PC-3 (cell line): ENCODE data around the gene PCSK1N. TPM values are rescaled to one million over a fixed set of nuclear protein-coding genes. Genes with fewer than 3 reads are reported as not detected.

Source experiments
- ATAC-seq: fragments of 200-7000 bp; cut with Tn5 transposase; 2 replicates; pipeline ENCODE4 v1.9.1; 2020; ENCODE audit warnings: mild to moderate bottlenecking, moderate library complexity
- BruUV-seq: library from RNA; stranded (reverse); fragments of 400-500 nt; replicated peaks from 2 replicates; lab custom pipeline; 2021; lab: Mats Ljungman, UMichigan
- CTCF ChIA-PET: fragments of 300-600 bp; sonication (Branson Sonifier 250); formaldehyde crosslinking; loops from one replicate; lab custom pipeline; 2022; ENCODE audit warnings: antibody characterized with exemption; lab: Charles Lee
- POLR2A ChIA-PET: fragments of 300-600 bp; sonication (Branson Sonifier 250); formaldehyde crosslinking; loops from one replicate; lab custom pipeline; 2022; ENCODE audit warnings: antibody characterized with exemption; ENCODE audit not compliant: unreplicated experiment; lab: Charles Lee
- DNase-seq: peaks from one replicate; pipeline ENCODE4 v3.0.0-alpha.2; 2015
- H2AFZ ChIP-seq: fragments of 300-600 bp; sonication (generic); 2 replicates; pipeline ENCODE4 v1.6.0; 2016; ENCODE audit warnings: antibody characterized with exemption, low read length
- H3F3A ChIP-seq: fragments of 300-600 bp; sonication (generic); one replicate; pipeline ENCODE4 v1.6.0; 2017; ENCODE audit warnings: antibody characterized with exemption, low read length, control low read depth, mild to moderate bottlenecking; ENCODE audit not compliant: unreplicated experiment
- H3K27ac ChIP-seq: fragments of 300-600 bp; sonication (generic); 2 replicates; pipeline ENCODE4 v1.5.1; 2016; ENCODE audit warnings: mild to moderate bottlenecking, low read length
- H3K27me3 ChIP-seq: fragments of 300-600 bp; sonication (generic); 2 replicates; pipeline ENCODE4 v1.6.1; 2016; ENCODE audit warnings: low read length, mixed read lengths
- H3K36me3 ChIP-seq: fragments of 300-600 bp; sonication (generic); 2 replicates; pipeline ENCODE4 v1.6.1; 2016; ENCODE audit warnings: low read depth, mixed run types, low read length, mixed read lengths
- H3K4me1 ChIP-seq: fragments of 300-600 bp; sonication (generic); 2 replicates; pipeline ENCODE4 v1.5.1; 2016; ENCODE audit warnings: low read length; ENCODE audit not compliant: insufficient read depth
- H3K4me2 ChIP-seq: fragments of 300-600 bp; sonication (generic); 2 replicates; pipeline ENCODE4 v1.6.0; 2016; ENCODE audit warnings: low read length
- H3K4me3 ChIP-seq: fragments of 300-600 bp; sonication (generic); 2 replicates; pipeline ENCODE4 v1.5.1; 2016; ENCODE audit warnings: mild to moderate bottlenecking, low read length, mixed read lengths
- H3K79me2 ChIP-seq: fragments of 300-600 bp; sonication (generic); 2 replicates; pipeline ENCODE4 v1.6.1; 2017; ENCODE audit warnings: low read length, mixed read lengths
- H3K9ac ChIP-seq: fragments of 300-600 bp; sonication (generic); 2 replicates; pipeline ENCODE4 v1.6.0; 2016; ENCODE audit warnings: mild to moderate bottlenecking, low read length
- H3K9me2 ChIP-seq: fragments of 300-600 bp; sonication (generic); replicated peaks from 2 replicates; pipeline ENCODE4 v1.6.1; 2016; ENCODE audit warnings: mixed run types, low read length, mixed read lengths
- H3K9me3 ChIP-seq: fragments of 300-600 bp; sonication (generic); 2 replicates; pipeline ENCODE4 v1.6.1; 2016; ENCODE audit warnings: low read length, mixed read lengths
- H4K20me1 ChIP-seq: fragments of 300-600 bp; sonication (generic); 2 replicates; pipeline ENCODE4 v1.6.1; 2016; ENCODE audit warnings: low read length, mixed read lengths
- CTCF ChIP-seq: fragments of 300-600 bp; sonication (generic); conservative IDR thresholded peaks from 2 replicates; pipeline ENCODE4 v1.5.1; 2017; ENCODE audit warnings: antibody characterized with exemption, low read depth, mild to moderate bottlenecking, low read length
- EZH2 ChIP-seq: fragments of 300-600 bp; sonication (generic); IDR thresholded peaks from one replicate; pipeline ENCODE4 v1.6.1; 2017; ENCODE audit warnings: antibody characterized with exemption, mild to moderate bottlenecking, low read length; ENCODE audit not compliant: unreplicated experiment
- EZH2phosphoT487 ChIP-seq: fragments of 300-600 bp; sonication (generic); IDR thresholded peaks from 2 replicates; pipeline ENCODE4 v1.6.1; 2018; ENCODE audit warnings: mild to moderate bottlenecking, antibody characterized with exemption, low read length, borderline replicate concordance
- intact Hi-C: fragments of 100-400 bp; cut with micrococcal nuclease; formaldehyde crosslinking; loops from 2 replicates; pipeline ENCODE4 v1.9.0; 2023
- total RNA-seq: library from RNA; depleted of rRNA; stranded (reverse); fragments of >200 nt; gene quantifications from 2 replicates; pipeline ENCODE4 v1.2.3, GENCODE V29; 2014

PCSK1N gene
- total RNA-seq, 1 experiment from 2014 or later = 135 TPM

GRCh38 chrX:48793935-48794334 is 41.5 kb downstream of the PCSK1N start:
- no peak for ATAC-seq
- H2AFZ ChIP-seq = no peak overlapping the region
- ChIA-PET POLR2A (no interaction called here), CTCF (no interaction called here)
- H3K9me2 ChIP-seq = no peaks in the 10 kb centered on the region
- H3K27ac ChIP-seq = no peak overlapping the region
- intact Hi-C loops = no loop called here
- H3K9ac ChIP-seq = no peak overlapping the region
- no peak overlapping the region for H3K4me3 ChIP-seq
- no peak for DNase-seq
- no peaks in the 10 kb centered on the region for H3K36me3 ChIP-seq
- H3K4me1 ChIP-seq = peaks cover 14% of the 10 kb centered on the region
- no peaks in the 10 kb centered on the region for H4K20me1 ChIP-seq
- no peaks in the 10 kb centered on the region for H3K9me3 ChIP-seq
- H3F3A ChIP-seq = no peaks in the 10 kb centered on the region
- TF ChIP-seq EZH2 (no peak), EZH2phosphoT487 (no peak), CTCF (no peak)
- BruUV-seq = no TSS peak
- H3K27me3 ChIP-seq = no peaks in the 10 kb centered on the region
- no peaks in the 10 kb centered on the region for H3K79me2 ChIP-seq
- H3K4me2 ChIP-seq = no peak overlapping the region

- BruUV-seq = no TSS peak
- TF ChIP-seq EZH2 (no peak), CTCF (no peak), EZH2phosphoT487 (no peak)
- CTCF ChIA-PET = no interaction called here
Measured at GRCh38 chrX:48792219-48792618, 43.2 kb downstream of the PCSK1N start.

GRCh38 chrX:48791063-48791820 is 44.2 kb downstream of the PCSK1N start:
- no peaks in the 10 kb centered on the region for H4K20me1 ChIP-seq
- no peaks in the 10 kb centered on the region for H3K27me3 ChIP-seq
- H3K79me2 ChIP-seq = no peaks in the 10 kb centered on the region
- no TSS peak for BruUV-seq
- no peak overlapping the region for H2AFZ ChIP-seq
- POLR2A ChIA-PET = no interaction called here
- H3K27ac ChIP-seq = no peak overlapping the region
- CTCF ChIA-PET = no interaction called here
- H3K4me3 ChIP-seq = no peak overlapping the region
- H3K36me3 ChIP-seq = no peaks in the 10 kb centered on the region
- no peak for ATAC-seq
- peaks cover 14% of the 10 kb centered on the region for H3K4me1 ChIP-seq
- no peaks in the 10 kb centered on the region for H3F3A ChIP-seq
- no peaks in the 10 kb centered on the region for H3K9me3 ChIP-seq
- TF ChIP-seq CTCF = no peak
- no peak for TF ChIP-seq EZH2
- no peak for TF ChIP-seq EZH2phosphoT487
- no peak for DNase-seq
- H3K9me2 ChIP-seq = no peaks in the 10 kb centered on the region
- no peak overlapping the region for H3K4me2 ChIP-seq
- intact Hi-C loops = no loop called here
- H3K9ac ChIP-seq = no peak overlapping the region

More at GRCh38 chrX:48792219-48792618, 43.2 kb downstream of the PCSK1N start:
- Histone ChIP-seq H3K36me3 (no peaks in the 10 kb centered on the region), H3K27me3 (no peaks in the 10 kb centered on the region), H3K9ac (no peak overlapping the region), H2AFZ (no peak overlapping the region), H3K4me3 (no peak overlapping the region), H3K4me1 (peaks cover 14% of the 10 kb centered on the region), H3K9me3 (no peaks in the 10 kb centered on the region), H3K9me2 (no peaks in the 10 kb centered on the region), H3K4me2 (no peak overlapping the region), H3K79me2 (no peaks in the 10 kb centered on the region), H4K20me1 (no peaks in the 10 kb centered on the region), H3K27ac (no peak overlapping the region), H3F3A (no peaks in the 10 kb centered on the region)
- DNase-seq (no peak), ATAC-seq (no peak)
- POLR2A ChIA-PET = no interaction called here
- intact Hi-C loops = no loop called here
